GM23338 (cell line): Measurements from ENCODE around the gene UCMA.

ENCODE experiments used
- EZH2 ChIP-seq: fragments of 200-600 bp; sonication (generic); IDR thresholded peaks from one replicate; pipeline ENCODE4 v1.8.0; 2017; ENCODE audit warnings: antibody characterized with exemption, mild to moderate bottlenecking, low read depth; ENCODE audit not compliant: unreplicated experiment
- POLR2AphosphoS5 ChIP-seq: IDR thresholded peaks from 2 replicates; pipeline ENCODE4 v1.6.1; 2016; ENCODE audit warnings: antibody characterized with exemption, low read depth
- ZNF114 ChIP-seq: fragments of 250-450 bp; sonication (Bioruptor Pico); IDR thresholded peaks from 2 replicates; pipeline ENCODE4 v1.5.0; 2020; ENCODE audit warnings: mild to moderate bottlenecking, moderate library complexity
- TF ChIP-seq, protein P1 (sequence below), 2 experiments: fragments of 200-600 bp in 1 of 2; sonication (generic) in 1 of 2; conservative IDR thresholded peaks; 2 replicates each; pipeline versions ENCODE4 v1.5.1 to v1.6.1; 2016 to 2017; ENCODE audit warnings: antibody characterized with exemption in 2 of 2, low read depth in 2 of 2, mild to moderate bottlenecking in 2 of 2, moderate library complexity in 1 of 2

DNA sequence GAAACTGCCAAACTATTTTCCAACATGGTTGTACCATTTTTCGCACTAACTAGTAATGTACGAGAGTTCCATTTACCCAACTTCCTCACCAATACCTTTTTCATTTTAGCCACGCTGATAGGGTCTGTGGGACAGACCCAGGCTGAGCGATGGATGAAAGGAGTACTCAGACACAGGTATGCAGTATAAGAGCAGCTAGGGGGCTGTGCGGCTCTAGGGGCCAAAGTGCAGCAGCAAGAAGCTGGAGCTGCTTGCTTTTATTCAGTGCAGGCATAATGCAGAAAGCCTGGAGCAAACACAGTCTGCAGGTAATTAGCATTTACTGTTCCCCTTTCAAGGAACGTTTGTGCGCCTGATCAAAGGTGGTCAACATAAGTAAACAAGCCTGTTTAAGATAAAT, 21.0 kb downstream of the UCMA start:
- TF ChIP-seq, protein P1, sequence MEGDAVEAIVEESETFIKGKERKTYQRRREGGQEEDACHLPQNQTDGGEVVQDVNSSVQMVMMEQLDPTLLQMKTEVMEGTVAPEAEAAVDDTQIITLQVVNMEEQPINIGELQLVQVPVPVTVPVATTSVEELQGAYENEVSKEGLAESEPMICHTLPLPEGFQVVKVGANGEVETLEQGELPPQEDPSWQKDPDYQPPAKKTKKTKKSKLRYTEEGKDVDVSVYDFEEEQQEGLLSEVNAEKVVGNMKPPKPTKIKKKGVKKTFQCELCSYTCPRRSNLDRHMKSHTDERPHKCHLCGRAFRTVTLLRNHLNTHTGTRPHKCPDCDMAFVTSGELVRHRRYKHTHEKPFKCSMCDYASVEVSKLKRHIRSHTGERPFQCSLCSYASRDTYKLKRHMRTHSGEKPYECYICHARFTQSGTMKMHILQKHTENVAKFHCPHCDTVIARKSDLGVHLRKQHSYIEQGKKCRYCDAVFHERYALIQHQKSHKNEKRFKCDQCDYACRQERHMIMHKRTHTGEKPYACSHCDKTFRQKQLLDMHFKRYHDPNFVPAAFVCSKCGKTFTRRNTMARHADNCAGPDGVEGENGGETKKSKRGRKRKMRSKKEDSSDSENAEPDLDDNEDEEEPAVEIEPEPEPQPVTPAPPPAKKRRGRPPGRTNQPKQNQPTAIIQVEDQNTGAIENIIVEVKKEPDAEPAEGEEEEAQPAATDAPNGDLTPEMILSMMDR (conservative IDR thresholded peaks at IDR 0.05; ENCODE audit: low read depth in 2 of 2): no peak
- no peak for TF ChIP-seq ZNF114 (CRISPR knock-in tag)
- TF ChIP-seq POLR2AphosphoS5: no peak
- no peak for TF ChIP-seq EZH2
